Measurements from ENCODE around the gene USP44.
"Not testable (repeated sequence)": the region's sequence is repeated elsewhere in the genome, so short reads cannot be mapped to it uniquely, and the experiment has no call there.

Gene USP44

GRCh38 chr12:95505039-95505438 is 46.2 kb downstream of the USP44 start:
- FAIRE-seq: no peak

GRCh38 chr12:95504140-95504539 is 47.1 kb downstream of the USP44 start:
- FAIRE-seq: no peak

- FAIRE-seq: no peak
Measured at GRCh38 chr12:95499772-95500171, 51.5 kb downstream of the USP44 start.

- FAIRE-seq: no peak
Measured at GRCh38 chr12:95498968-95499367, 52.3 kb downstream of the USP44 start.

GRCh38 chr12:95497031-95497430 is 54.2 kb downstream of the USP44 start:
- FAIRE-seq: no peak

- FAIRE-seq: no peak
Measured at GRCh38 chr12:95495433-95495832, 55.8 kb downstream of the USP44 start.

GRCh38 chr12:95494888-95495287 is 56.4 kb downstream of the USP44 start:
- no peak for FAIRE-seq

- no peak for FAIRE-seq
Measured at GRCh38 chr12:95492462-95492861, 58.8 kb downstream of the USP44 start.

GRCh38 chr12:95487024-95487423 is 64.3 kb downstream of the USP44 start:
- no peak for FAIRE-seq

- no peak for FAIRE-seq
Measured at GRCh38 chr12:95484524-95484923, 66.8 kb downstream of the USP44 start.

- not testable (repeated sequence) for FAIRE-seq
Measured at GRCh38 chr12:95482564-95482963, 68.7 kb downstream of the USP44 start.

GRCh38 chr12:95481888-95482287 is 69.4 kb downstream of the USP44 start:
- no peak for FAIRE-seq

GRCh38 chr12:95481072-95481471 is 70.2 kb downstream of the USP44 start:
- no peak for FAIRE-seq

- FAIRE-seq: no peak
Measured at GRCh38 chr12:95480230-95480629, 71.0 kb downstream of the USP44 start.

GRCh38 chr12:95474660-95474958 is 76.7 kb downstream of the USP44 start:
- no peak for FAIRE-seq

GRCh38 chr12:95473884-95474659 is 77.2 kb downstream of the USP44 start, which contains the start of gene METAP2:
Gene METAP2 (plus strand): TSS chr12:95474152. CDS start chr12:95474180, 28 bp downstream.
- FAIRE-seq: peak; percentile 97

- no peak for FAIRE-seq
Measured at GRCh38 chr12:95473231-95473883, 77.9 kb downstream of the USP44 start.

- FAIRE-seq: no peak
Measured at GRCh38 chr12:95470300-95470699, 81.0 kb downstream of the USP44 start.

Measured in G401.6 (cell line).